SU-DHL-6 (cell line): ENCODE data around the gene C11orf87.

Experiments used
- H2AFZ ChIP-seq: fragments of 200-600 bp; sonication (generic); 2 replicates; pipeline ENCODE4 v1.6.1; 2014; ENCODE audit warnings: low read depth, mild to moderate bottlenecking, moderate library complexity, mixed read lengths, antibody characterized with exemption, low read length; ENCODE audit not compliant: severe bottlenecking
- H3F3A ChIP-seq: fragments of 200-600 bp; shearing (Covaris generic); 2 replicates; pipeline ENCODE4 v1.6.0; 2016; ENCODE audit warnings: antibody characterized with exemption, mild to moderate bottlenecking; ENCODE audit not compliant: insufficient read depth
- H3K27ac ChIP-seq: fragments of 200-600 bp; sonication (generic); 2 replicates; pipeline ENCODE4 v1.5.1; 2016; ENCODE audit warnings: low read depth, mild to moderate bottlenecking, low read length, moderate library complexity, mixed read lengths
- H3K27me3 ChIP-seq: fragments of 200-600 bp; sonication (generic), shearing (Covaris generic); 2 replicates; pipeline ENCODE4 v1.6.0; 2014; ENCODE audit warnings: mild to moderate bottlenecking, low read length
- H3K36me3 ChIP-seq: fragments of 200-600 bp; sonication (generic); 2 replicates; pipeline ENCODE4 v1.6.1; 2014; ENCODE audit warnings: mild to moderate bottlenecking, low read length, mixed read lengths
- H3K4me2 ChIP-seq: fragments of 300-600, 200-600 bp; shearing (Covaris generic), sonication (generic); 2 replicates; pipeline ENCODE4 v1.6.0; 2014; ENCODE audit warnings: low read length, low read depth, mild to moderate bottlenecking; ENCODE audit not compliant: poor library complexity, severe bottlenecking
- H3K4me3 ChIP-seq: fragments of 200-600 bp; sonication (generic); 2 replicates; pipeline ENCODE4 v1.5.1; 2014; ENCODE audit warnings: antibody characterized with exemption, low read length, mild to moderate bottlenecking, mixed read lengths; ENCODE audit not compliant: insufficient read depth, poor library complexity, severe bottlenecking
- H3K79me2 ChIP-seq: fragments of 200-600 bp; sonication (generic); 2 replicates; pipeline ENCODE4 v1.6.1; 2014; ENCODE audit warnings: mild to moderate bottlenecking, low read length, moderate library complexity; ENCODE audit not compliant: insufficient read depth
- H3K9ac ChIP-seq: fragments of 200-600 bp; sonication (generic); 2 replicates; pipeline ENCODE4 v1.7.0; 2014; ENCODE audit warnings: mild to moderate bottlenecking, low read length
- H3K9me2 ChIP-seq: fragments of 200-600 bp; sonication (generic); replicated peaks from 2 replicates; pipeline ENCODE4 v1.6.1; 2014; ENCODE audit warnings: low read length; ENCODE audit not compliant: insufficient read depth
- H3K9me3 ChIP-seq: fragments of 200-600 bp; sonication (generic); 2 replicates; pipeline ENCODE4 v1.6.1; 2014; ENCODE audit warnings: low read length, mixed read lengths; ENCODE audit not compliant: insufficient read depth
- H4K20me1 ChIP-seq: fragments of 200-600 bp; sonication (generic); 2 replicates; pipeline ENCODE4 v1.6.1; 2014; ENCODE audit warnings: low read depth, mild to moderate bottlenecking, antibody characterized with exemption, low read length, moderate library complexity, mixed read lengths
- EZH2phosphoT487 ChIP-seq: fragments of 200-600 bp; sonication (generic), shearing (Covaris generic); conservative IDR thresholded peaks from 2 replicates; pipeline ENCODE4 v1.6.1; 2018; ENCODE audit warnings: mild to moderate bottlenecking, antibody characterized with exemption, low read length, moderate library complexity, mixed read lengths
- TF ChIP-seq, protein P1 (sequence below): fragments of 200-600 bp; sonication (generic); IDR thresholded peaks from one replicate; pipeline ENCODE4 v1.5.1; 2017; ENCODE audit warnings: antibody characterized with exemption, mild to moderate bottlenecking, low read length, moderate library complexity; ENCODE audit not compliant: insufficient read depth, poor library complexity, severe bottlenecking

The C11orf87 gene

GRCh38 chr11:109425554-109425953, 3.6 kb downstream of the C11orf87 start:
- Histone ChIP-seq H3K27ac (no peak overlapping the region), H3K4me2 (no peak overlapping the region), H3K27me3 (no peaks in the 10 kb centered on the region), H3K4me3 (no peak overlapping the region), H3K9me2 (no peaks in the 10 kb centered on the region), H2AFZ (no peak overlapping the region), H3K79me2 (no peaks in the 10 kb centered on the region), H3K36me3 (no peaks in the 10 kb centered on the region), H4K20me1 (no peaks in the 10 kb centered on the region), H3K9ac (no peak overlapping the region), H3F3A (no peaks in the 10 kb centered on the region), H3K9me3 (no peaks in the 10 kb centered on the region)
- TF ChIP-seq EZH2phosphoT487 = no peak

- no peak overlapping the region for H3K4me3 ChIP-seq
- H3K9me2 ChIP-seq = no peaks in the 10 kb centered on the region
- H3F3A ChIP-seq = no peaks in the 10 kb centered on the region
- TF ChIP-seq EZH2phosphoT487 = no peak
- TF ChIP-seq, protein P1, sequence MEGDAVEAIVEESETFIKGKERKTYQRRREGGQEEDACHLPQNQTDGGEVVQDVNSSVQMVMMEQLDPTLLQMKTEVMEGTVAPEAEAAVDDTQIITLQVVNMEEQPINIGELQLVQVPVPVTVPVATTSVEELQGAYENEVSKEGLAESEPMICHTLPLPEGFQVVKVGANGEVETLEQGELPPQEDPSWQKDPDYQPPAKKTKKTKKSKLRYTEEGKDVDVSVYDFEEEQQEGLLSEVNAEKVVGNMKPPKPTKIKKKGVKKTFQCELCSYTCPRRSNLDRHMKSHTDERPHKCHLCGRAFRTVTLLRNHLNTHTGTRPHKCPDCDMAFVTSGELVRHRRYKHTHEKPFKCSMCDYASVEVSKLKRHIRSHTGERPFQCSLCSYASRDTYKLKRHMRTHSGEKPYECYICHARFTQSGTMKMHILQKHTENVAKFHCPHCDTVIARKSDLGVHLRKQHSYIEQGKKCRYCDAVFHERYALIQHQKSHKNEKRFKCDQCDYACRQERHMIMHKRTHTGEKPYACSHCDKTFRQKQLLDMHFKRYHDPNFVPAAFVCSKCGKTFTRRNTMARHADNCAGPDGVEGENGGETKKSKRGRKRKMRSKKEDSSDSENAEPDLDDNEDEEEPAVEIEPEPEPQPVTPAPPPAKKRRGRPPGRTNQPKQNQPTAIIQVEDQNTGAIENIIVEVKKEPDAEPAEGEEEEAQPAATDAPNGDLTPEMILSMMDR = no peak
- no peaks in the 10 kb centered on the region for H4K20me1 ChIP-seq
- no peaks in the 10 kb centered on the region for H3K79me2 ChIP-seq
- H3K27me3 ChIP-seq = no peaks in the 10 kb centered on the region
- no peak overlapping the region for H2AFZ ChIP-seq
- no peaks in the 10 kb centered on the region for H3K36me3 ChIP-seq
- no peak overlapping the region for H3K4me2 ChIP-seq
- no peak overlapping the region for H3K27ac ChIP-seq
- H3K9ac ChIP-seq = no peak overlapping the region
- H3K9me3 ChIP-seq = no peaks in the 10 kb centered on the region
These were observed 4.7 kb downstream of the C11orf87 start for GRCh38 chr11:109426442-109427240.

- no peaks in the 10 kb centered on the region for H3K9me3 ChIP-seq
- no peak overlapping the region for H2AFZ ChIP-seq
- H3K79me2 ChIP-seq = no peaks in the 10 kb centered on the region
- H3F3A ChIP-seq = no peaks in the 10 kb centered on the region
- H3K27ac ChIP-seq = no peak overlapping the region
- no peak overlapping the region for H3K4me2 ChIP-seq
- TF ChIP-seq EZH2phosphoT487 = no peak
- TF ChIP-seq, protein P1 = no peak
- H3K4me3 ChIP-seq = no peak overlapping the region
- no peak overlapping the region for H3K9ac ChIP-seq
- H3K27me3 ChIP-seq = no peaks in the 10 kb centered on the region
- H4K20me1 ChIP-seq = no peaks in the 10 kb centered on the region
- no peaks in the 10 kb centered on the region for H3K36me3 ChIP-seq
- H3K9me2 ChIP-seq = no peaks in the 10 kb centered on the region
These were observed 10.1 kb downstream of the C11orf87 start for GRCh38 chr11:109432105-109432504.

DNA sequence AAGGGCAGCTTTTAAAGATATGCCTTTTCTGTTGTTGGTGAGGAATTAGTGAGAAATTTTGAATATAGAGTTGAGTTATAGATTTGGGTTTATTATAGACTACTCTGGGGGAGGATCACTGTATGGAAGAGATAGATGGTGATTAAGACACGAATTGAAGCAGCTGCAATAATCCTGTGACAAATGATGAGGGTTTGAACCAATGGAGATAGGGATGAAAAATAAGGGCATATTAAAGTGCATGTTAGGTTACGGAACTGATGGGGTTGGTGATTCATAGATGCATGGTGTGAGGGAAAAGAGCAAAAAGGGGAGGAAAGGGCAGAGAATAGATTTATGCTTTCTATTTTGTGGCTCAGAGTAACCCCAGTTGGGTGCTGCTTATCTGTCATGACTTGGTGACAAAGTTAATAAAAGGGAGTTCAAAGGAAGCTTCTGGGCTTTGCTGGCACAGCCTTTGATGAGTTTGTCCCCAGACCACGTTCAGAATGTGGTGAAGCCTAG, 11.8 kb downstream of the C11orf87 start:
- H2AFZ ChIP-seq = no peak overlapping the region
- no peaks in the 10 kb centered on the region for H3K79me2 ChIP-seq
- no peak overlapping the region for H3K9ac ChIP-seq
- H3K36me3 ChIP-seq = no peaks in the 10 kb centered on the region
- no peaks in the 10 kb centered on the region for H3F3A ChIP-seq
- no peaks in the 10 kb centered on the region for H3K9me2 ChIP-seq
- no peak overlapping the region for H3K4me2 ChIP-seq
- TF ChIP-seq, protein P1 = no peak
- no peak for TF ChIP-seq EZH2phosphoT487
- H3K27ac ChIP-seq = no peak overlapping the region
- H3K9me3 ChIP-seq = no peaks in the 10 kb centered on the region
- no peaks in the 10 kb centered on the region for H3K27me3 ChIP-seq
- H3K4me3 ChIP-seq = no peak overlapping the region
- H4K20me1 ChIP-seq = no peaks in the 10 kb centered on the region
